Adrenal gland (tissue), 12 donors: ENCODE measurements around the gene TMEM244. TPM values are rescaled to one million over a fixed set of nuclear protein-coding genes. Genes with fewer than 3 reads are reported as not detected.
"Not testable (repeated sequence)": the region's sequence is repeated elsewhere in the genome, so short reads cannot be mapped to it uniquely, and the experiment has no call there.

Experiments used
- DNase-seq, 7 donors: peaks; one replicate each; pipeline ENCODE4 v3.0.0-alpha.2; 2019 to 2020
- H3K27ac ChIP-seq, 5 donors: fragments of 200-600 bp; sonication (generic) in 4 of 5; 1 replicate in 3 of 5; 2 replicates in 2 of 5; pipeline versions ENCODE4 v1.5.1 to v1.8.0; 2016 to 2020; ENCODE audit warnings: mild to moderate bottlenecking in 1 of 5
- H3K27me3 ChIP-seq: fragments of 200-600 bp; 2 replicates; pipeline ENCODE4 v1.8.0; 2021
- H3K36me3 ChIP-seq, 2 donors: fragments of 200-600 bp; replicated peaks in 1 of 2; 1 replicate in 1 of 2; 2 replicates in 1 of 2; pipeline versions ENCODE4 v1.5.1 to v1.8.0; 2018 to 2022
- H3K4me1 ChIP-seq, 2 donors: fragments of 200-600 bp; replicated peaks in 1 of 2; 1 replicate in 1 of 2; 2 replicates in 1 of 2; pipeline versions ENCODE4 v1.5.1 to v1.8.0; 2018 to 2021
- H3K4me3 ChIP-seq, 4 donors: fragments of 200-600 bp; sonication (generic) in 3 of 4; one replicate each; pipeline ENCODE4 v1.5.1; 2016 to 2018
- H3K9me3 ChIP-seq, 3 donors: fragments of 200-600 bp; sonication (generic) in 1 of 3; replicated peaks in 1 of 3; 1 replicate in 2 of 3; 2 replicates in 1 of 3; pipeline versions ENCODE4 v1.5.1 to v1.8.0; 2016 to 2021
- CTCF ChIP-seq, 6 experiments: fragments of 450-650 bp in 4 of 6; fragments of 200-600 bp in 2 of 6; sonication (generic) in 1 of 6; IDR thresholded peaks; 1 replicate in 5 of 6; 2 replicates in 1 of 6; pipeline versions ENCODE4 v1.5.1 to v1.8.0; 2016 to 2021; ENCODE audit warnings: antibody characterized with exemption in 6 of 6, mild to moderate bottlenecking in 2 of 6, moderate library complexity in 1 of 6
- POLR2A ChIP-seq, 2 donors: fragments of 450-650 bp; IDR thresholded peaks; one replicate each; pipeline ENCODE4 v1.6.1; 2017; ENCODE audit warnings: antibody characterized with exemption in 2 of 2, mild to moderate bottlenecking in 2 of 2, moderate library complexity in 1 of 2
- WGBS, 4 donors: extraction: QIAGEN DNeasy Blood & Tissue Kit in 2 of 4; methylation state at CpG; one replicate each; pipeline versions ENCODE4 v1.1.5 to v1.1.7; 2013 to 2017; 5-methylcytosine and 5-hydroxymethylcytosine counted together
- intact Hi-C, 2 donors: fragments of 100-400 bp; cut with DNase I; formaldehyde crosslinking; loops; one replicate each; pipeline versions ENCODE4 v1.14.1 to v1.15.0; 2022 to 2023
- polyA plus RNA-seq, 3 donors: library from polyadenylated mRNA; stranded (reverse); fragments of 200-250 nt in 2 of 3; fragments of 350-450 nt in 1 of 3; fragmentation: Illumina TruSeq in 1 of 3; extraction: RNeasy Lipid Tissue Mini Kit (QIAGEN cat#74804) in 1 of 3; gene quantifications; one replicate each; pipeline ENCODE4 v1.2.3, GENCODE V29; 2013 to 2014
- total RNA-seq, 9 donors: library from RNA; depleted of rRNA in 4 of 9; stranded (reverse); fragments of >200 nt in 4 of 9; fragments of 120-200 nt in 1 of 9; fragmentation: NEBNext Ultra II Directional in 1 of 9; extraction: Animal tissue kit (Norgen Biotek cat#: 25700) in 1 of 9; gene quantifications; one replicate each; pipeline versions ENCODE4 v1.1.0 to v1.2.4, GENCODE V29; 2013 to 2023
- donor health status: healthy with polysubstance abuse.
- donor health status: Bipolar disorder and iron deficiency.
- donor health status: DM: yes; HTN: yes; CAD: no.
- donor health status: DM: no; HTN: no; CAD: no.
- donor health status: DM: no; HTN: no; CAD: no.
- donor health status: DM: yes; HTN: yes; CAD: no.

The TMEM244 gene
- total and polyA plus RNA-seq, 12 donors, result not detected

- no peak for TF ChIP-seq CTCF (IDR thresholded peaks at IDR 0.05)
- Histone ChIP-seq H3K9me3 (peaks cover 0 to 5% (median 0%) of the 10 kb centered on the region in 3 donors), H3K27ac (no peak overlapping the region), H3K27me3 (peaks cover 6% of the 10 kb centered on the region), H3K4me3 (no peak overlapping the region), H3K36me3 (no peaks in the 10 kb centered on the region), H3K4me1 (no peaks in the 10 kb centered on the region)
- intact Hi-C loops, result no loop called here
- DNase-seq, result no peak
These were observed 18.2 kb downstream of the TMEM244 start for GRCh38 chr6:129842881-129843409.

GRCh38 chr6:129842137-129842536, 19.0 kb downstream of the TMEM244 start:
- Histone ChIP-seq H3K9me3 (peaks cover 0 to 5% (median 0%) of the 10 kb centered on the region in 3 donors), H3K27me3 (peaks cover 6% of the 10 kb centered on the region), H3K4me3 (no peak overlapping the region), H3K27ac (no peak overlapping the region), H3K4me1 (no peaks in the 10 kb centered on the region), H3K36me3 (no peaks in the 10 kb centered on the region)
- WGBS, 4 donors, result 38 to 81% (median 73%) methylated on average over 1 of the region's 1 CpG
- no peak for DNase-seq
- intact Hi-C loops, result no loop called here
- TF ChIP-seq CTCF (IDR thresholded peaks at IDR 0.05), result no peak
- no peak for TF ChIP-seq POLR2A (IDR thresholded peaks at IDR 0.05)

- H3K4me1 ChIP-seq, H3K9me3 ChIP-seq, intact Hi-C loops, DNase-seq, H3K4me3 ChIP-seq, H3K36me3 ChIP-seq, H3K27ac ChIP-seq, H3K27me3 ChIP-seq: not testable (repeated sequence)
- 21 to 70% (median 59%) methylated on average over 1 of the region's 1 CpG for WGBS, 4 donors
These were observed 21.6 kb downstream of the TMEM244 start for GRCh38 chr6:129839562-129839961.

- Histone ChIP-seq H3K4me1 (no peaks in the 10 kb centered on the region), H3K4me3 (no peak overlapping the region), H3K9me3 (no peaks in the 10 kb centered on the region), H3K27ac (no peak overlapping the region), H3K36me3 (no peaks in the 10 kb centered on the region), H3K27me3 (no peaks in the 10 kb centered on the region)
- TF ChIP-seq POLR2A (IDR thresholded peaks at IDR 0.05), result no peak
- TF ChIP-seq CTCF (IDR thresholded peaks at IDR 0.05), result no peak
- DNase-seq, result no peak
- intact Hi-C loops, result no loop called here
- WGBS, 4 donors, result 72 to 86% (median 74%) methylated on average over 7 to 11 of the region's 11 CpGs
These were observed 25.4 kb downstream of the TMEM244 start for GRCh38 chr6:129835691-129836090.

GRCh38 chr6:129832299-129832698, 28.8 kb downstream of the TMEM244 start:
- peaks cover 6% of the 10 kb centered on the region for H3K27me3 ChIP-seq
- no peaks in the 10 kb centered on the region for H3K4me1 ChIP-seq
- TF ChIP-seq CTCF (IDR thresholded peaks at IDR 0.05) (no peak), POLR2A (IDR thresholded peaks at IDR 0.05) (no peak)
- H3K4me3 ChIP-seq, result no peak overlapping the region
- no peak for DNase-seq
- no peak overlapping the region for H3K27ac ChIP-seq
- 79 to 87% (median 83%) methylated on average over 7 of the region's 7 CpGs for WGBS, 4 donors
- no peaks in the 10 kb centered on the region for H3K9me3 ChIP-seq
- no peaks in the 10 kb centered on the region for H3K36me3 ChIP-seq
- intact Hi-C loops, result no loop called here
